COLO668 (cell line): ENCODE measurements around the gene IL4I1.
A peak's percentile ranks its signal among the peaks of the same experiment; 100 is the strongest.

Experiments used
- DNase-seq: peaks from one replicate; lab custom pipeline; 2025; ENCODE audit not compliant: unreplicated experiment; lab: John Stamatoyannopoulos, UW

IL4I1 gene

DNA sequence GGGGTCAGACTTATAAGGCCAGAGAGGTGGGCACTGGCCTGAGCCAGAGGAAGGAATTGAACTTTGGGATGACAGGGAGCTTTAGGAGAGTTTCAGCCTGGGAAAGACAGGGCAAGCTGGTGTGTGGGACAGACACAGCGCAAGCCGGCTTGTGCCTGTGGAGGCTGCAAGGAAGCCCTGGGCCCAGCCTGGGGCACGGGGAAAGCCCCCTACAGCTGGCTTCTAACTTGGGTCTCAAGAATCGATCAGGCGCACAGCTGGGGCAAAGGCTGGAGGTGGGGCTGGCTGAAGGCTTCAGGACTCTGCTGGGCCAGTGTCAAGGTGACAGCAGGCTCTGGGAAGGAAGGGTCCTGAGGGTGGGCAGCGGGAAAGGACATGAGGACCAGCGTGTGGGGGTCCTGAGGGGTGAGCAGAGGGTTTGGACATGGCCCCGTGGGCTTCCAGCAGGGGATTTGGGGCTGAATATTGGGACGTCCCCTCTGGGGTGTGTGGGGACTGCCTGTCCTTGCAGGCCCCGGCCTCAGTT, 42.8 kb downstream of the IL4I1 start:
- DNase-seq: no peak

DNA sequence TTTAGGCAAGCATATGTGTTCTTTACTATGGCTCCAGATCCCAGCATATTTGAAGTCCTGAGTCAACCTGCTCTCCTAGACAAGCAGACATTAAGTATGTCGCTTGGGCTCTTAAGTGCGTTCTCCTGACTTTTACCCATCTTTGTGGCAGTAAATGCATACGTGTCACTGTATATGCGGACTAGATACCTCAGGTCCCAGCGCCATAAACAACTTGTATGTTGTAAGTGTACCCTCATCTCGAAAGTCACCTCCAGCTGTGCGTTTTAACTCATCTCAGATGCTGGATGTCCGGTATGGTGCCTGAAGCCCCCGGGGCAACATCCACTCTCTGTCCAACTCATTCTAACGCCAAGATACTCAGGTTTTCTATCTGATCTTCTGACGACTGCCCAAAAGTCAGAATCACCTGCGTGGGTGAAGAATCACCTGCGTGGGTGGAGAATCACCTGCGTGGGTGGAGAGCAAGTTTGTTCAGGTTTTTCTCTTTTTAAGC, 44.0 kb downstream of the IL4I1 start:
- no peak for DNase-seq

DNA sequence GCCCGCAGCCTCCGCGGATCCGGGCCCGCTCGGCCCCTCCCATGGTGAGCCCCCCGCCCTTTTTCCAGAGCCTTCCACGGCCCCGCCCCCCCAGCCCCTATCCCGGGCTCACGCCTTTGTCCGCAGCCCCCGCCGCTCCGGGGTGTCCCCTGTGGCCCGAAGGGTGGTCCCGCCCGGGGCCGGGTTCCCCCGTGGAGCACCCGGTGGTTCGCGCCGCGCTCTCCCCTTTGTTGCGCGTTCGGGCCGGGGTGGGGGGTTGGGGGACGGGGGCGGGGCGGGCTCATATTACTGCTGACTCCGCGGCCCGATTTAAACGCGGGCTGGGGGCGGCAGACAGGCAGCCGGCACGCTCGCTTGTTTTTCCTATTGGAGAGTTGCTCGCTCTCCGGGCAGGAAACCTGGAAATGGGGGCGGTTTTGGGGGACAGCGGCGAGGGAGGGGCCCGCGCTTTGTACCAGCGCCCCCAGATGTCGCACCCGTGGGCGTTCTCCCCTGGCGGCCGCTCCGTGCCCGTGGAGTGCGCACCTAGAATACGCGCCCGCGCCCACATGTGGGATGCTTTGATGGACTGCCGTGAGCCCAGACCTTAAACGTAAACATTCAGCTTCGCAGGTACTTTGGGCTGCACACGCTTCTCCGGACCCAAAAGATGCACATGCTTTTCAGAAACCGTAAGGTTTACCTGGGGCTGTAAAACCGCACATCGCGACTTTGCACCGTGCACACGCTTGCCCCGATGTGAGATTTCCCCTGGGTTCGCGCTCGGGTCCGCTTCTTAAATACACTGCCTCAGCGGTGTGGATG, 45.0 kb downstream of the IL4I1 start:
- DNase-seq: peak; percentile 62

DNA sequence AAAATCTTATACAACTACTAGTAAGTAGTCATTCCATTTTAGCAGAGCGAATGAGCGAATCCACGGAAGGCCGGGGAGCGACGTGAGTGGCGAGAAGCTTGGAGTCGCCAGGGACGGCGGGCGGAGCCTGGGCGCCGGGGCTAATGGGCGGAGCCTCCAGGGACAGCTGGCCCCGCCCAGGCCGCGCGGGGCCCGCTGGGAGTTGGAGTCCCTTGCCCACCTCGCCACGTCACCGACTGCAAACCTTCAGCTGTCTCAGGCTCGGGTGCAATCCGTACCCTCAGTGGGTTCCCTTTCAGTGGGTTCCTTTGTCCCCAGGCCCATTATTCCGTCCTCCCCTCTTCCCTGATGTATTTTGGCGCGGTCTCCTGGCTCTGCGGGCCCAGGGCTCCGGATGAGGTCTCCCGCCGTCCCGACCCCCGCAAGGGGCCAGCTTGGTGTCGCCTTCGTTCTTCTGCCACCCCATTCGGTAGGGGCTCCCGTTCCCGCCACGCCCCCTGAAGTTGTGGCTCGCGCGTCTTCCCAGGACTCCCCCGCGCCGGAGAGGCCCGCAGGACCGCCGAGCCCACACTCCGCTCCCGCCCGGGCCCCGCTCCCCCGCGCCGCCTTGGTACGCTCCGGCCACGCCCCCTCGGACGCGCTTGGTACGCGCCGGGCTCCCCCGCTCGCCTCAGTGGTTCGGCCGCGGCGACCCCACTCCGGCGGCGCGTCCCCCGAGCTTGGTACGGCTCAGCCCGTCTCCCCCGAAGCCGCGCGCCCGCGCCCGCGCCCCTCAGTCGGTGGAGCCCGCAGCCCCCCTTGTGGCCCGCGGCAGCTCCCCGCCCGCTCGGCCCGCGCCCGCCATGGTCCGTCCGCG, 46.0 kb downstream of the IL4I1 start, which contains the start of gene PTOV1:
TSS of gene PTOV1 (plus strand) at position 673 of the 856 bp plus-strand sequence.
- DNase-seq: peak; percentile 94

DNA sequence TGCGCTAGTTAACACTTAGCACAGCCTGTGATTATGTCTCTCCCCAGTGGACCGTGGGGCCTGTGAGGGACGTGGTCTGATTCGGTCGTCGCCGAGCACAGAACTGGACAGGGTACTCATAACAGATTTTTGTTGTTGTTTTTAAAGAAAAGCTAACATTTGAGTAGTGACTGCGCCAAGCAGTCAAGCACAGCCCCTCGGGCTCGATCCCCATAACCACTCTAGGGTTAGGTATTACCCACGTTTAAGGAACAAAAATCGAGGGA, 46.5 kb downstream of the IL4I1 start:
- no peak for DNase-seq

DNA sequence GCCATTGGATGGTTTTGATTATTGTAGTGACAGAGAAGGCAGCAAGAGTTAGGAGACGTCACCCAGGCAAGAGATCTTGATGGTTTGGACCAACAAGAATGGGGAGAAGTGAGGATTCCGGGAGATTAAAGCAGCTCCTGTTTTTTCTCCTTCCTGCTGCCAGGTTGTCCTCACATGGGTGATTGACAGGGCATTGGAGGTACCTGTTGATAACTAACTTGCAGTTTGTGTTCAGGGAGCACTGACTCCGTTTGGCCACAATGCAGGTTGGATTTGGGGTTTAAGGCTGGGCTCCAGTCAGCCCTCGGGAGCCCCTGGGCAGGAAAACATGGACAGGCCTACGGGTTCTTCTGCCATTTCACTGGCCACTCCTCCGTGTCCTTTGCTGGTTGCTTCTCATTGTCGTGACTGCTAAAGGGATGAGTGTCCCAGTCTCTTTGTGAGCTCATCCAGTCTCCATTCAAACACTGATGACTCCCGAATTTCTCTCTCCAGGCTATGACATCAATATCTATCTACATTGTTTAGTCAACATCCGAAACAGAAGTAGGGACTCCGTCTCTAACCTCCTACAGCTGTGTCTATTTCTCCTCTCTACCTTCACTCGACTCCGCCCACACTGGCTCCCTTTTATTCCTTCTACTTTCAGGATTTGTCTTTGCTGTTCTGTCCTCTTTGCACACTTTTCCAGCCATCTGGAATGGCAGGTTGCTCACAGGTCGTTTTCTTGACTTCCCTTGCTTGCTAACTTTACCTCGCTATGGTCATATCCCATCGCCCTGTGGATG, 47.1 kb downstream of the IL4I1 start:
- no peak for DNase-seq

DNA sequence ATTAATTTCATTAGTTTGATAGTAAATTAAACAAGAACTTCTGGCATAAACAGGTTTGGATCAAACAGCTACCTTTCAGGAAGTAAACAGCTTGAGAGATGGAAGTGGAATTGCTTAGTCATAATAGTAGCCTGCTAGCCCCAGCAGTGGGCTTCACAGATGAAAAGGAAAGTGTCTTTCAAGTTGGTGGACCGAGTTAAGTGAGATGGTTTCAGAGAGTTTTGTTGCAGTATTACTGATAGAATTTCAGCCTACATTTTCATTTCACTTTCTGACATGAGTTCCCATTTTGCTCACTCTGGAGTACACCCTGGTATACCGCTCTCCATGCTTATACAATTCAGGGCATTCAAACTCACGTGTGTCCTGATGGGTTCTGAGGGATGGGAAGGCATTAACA, 47.7 kb downstream of the IL4I1 start:
- DNase-seq: no peak

DNA sequence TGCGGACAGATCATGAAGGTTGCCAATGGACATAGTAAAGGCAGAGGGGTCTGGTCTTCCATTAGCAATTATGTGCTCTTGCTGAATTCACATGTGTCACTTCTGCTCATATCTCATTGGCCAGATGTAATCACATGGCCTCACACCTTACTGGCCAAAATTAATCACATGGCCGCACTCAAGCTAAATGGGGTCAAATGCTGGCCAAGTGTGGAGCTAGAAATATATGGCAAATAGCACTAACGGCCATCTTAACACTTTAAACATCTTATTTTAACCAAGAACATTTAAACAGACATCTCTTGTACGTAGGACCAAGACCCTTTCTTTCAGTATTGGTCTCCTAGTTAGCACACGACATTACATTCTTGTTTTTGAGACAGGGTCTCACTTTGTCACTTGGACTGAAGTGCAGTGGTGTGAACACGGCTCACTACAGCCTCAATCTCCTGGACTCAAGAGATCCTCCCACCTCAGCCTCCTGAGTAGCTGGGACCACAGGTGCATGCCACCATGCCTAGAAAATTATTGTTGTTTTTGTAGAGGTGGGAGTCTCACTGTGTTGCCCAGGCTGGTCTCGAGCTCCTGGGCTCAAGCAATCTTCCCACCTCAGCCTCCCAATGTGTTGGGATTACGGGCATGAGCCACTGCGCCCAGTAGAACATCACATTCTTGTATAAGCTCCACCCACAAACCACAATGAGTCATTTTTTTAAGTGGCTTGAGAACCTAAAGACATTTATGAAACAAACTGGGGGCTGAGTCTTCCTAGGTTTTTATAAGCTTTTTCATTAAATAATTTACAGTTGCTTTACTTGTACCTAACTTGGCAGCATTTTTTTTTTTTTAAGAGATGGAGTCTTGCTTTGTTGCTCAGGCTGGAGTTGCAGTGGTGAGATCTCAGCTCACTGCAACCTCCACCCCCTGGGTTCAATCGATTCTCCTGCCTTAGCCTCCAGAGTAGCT, 48.7 kb downstream of the IL4I1 start:
- DNase-seq: peak; percentile 20

DNA sequence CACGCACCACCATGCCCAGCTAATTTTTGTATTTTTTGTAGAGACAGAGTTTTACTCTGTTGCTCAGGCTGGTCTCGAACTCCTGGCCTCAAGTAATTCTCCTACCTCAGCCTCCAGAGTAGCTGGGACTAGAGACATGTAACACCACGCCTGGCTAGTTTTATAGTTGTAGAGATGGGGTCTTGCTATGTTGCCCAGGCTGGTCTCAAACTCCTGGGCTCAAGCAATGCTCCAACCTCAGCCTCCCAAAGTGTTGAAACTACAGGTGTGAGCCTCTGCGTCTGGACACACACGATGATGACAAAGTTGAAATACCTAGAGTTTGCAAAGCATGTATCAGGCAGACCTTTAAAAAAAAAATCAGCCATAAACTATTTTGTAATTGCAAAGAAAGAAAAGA, 50.3 kb downstream of the IL4I1 start:
- no peak for DNase-seq

DNA sequence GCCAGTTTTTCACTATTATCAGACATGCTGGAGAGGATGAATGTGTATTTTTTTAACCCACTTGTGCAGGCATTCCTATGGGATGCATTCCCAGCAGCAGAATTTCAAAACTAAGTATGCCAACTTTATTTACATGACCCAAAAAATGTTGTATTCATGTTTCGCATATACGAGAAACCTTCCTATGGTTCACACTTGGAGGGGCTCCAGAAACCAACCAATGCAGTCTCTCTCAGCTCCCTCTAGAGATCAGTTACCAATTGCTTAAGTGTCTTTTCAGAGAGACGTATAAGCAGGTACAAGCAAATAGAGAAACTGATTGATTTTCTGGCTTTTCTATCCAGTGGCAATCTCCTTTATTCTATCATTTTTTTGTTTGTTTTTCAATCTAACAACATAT, 51.3 kb downstream of the IL4I1 start:
- DNase-seq: no peak

DNA sequence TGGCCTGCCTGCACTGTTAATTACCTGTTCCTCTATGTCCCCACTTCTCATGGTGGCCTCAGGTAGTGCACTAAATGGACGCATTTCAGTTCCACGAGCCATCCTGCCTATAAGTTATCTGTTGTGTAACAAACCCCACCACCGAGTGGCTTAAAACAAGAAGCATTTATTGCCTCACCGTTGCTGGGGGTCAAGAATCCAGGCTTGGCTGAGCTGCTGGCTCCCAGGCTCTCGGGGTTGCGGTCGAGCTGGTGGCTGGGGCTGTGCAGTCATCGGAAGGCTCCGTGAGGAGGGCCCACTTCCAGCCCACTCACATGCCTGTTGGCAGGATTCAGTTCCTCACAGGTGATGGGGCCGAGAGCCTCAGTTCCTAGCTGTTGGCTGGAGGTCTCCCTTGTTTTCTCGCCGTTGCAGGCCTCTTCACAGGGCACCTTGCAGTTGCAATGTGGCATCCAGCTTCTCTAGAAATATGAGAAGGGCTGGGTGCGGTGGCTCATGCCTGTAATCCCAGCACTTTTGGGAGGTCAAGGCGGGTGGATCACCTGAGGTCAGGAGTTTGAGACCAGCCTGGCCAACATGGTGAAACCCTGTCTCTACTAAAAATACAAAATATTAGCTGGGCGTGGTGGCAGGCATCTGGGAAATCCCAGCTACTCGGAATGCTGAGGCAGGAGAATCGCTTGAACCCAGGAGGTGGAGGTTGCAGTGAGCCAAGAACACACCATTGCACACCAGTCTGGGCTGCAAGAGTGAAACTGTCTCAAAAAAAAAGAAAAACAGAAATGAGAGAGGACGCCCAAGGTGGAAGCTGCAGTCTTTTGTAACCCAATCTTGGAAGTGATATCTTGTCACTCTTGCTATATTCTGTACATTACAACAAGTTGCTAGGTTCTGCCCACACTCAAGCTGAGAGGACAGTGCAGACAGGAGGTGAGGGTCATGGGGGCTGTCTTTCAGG, 52.3 kb downstream of the IL4I1 start:
- no peak for DNase-seq

DNA sequence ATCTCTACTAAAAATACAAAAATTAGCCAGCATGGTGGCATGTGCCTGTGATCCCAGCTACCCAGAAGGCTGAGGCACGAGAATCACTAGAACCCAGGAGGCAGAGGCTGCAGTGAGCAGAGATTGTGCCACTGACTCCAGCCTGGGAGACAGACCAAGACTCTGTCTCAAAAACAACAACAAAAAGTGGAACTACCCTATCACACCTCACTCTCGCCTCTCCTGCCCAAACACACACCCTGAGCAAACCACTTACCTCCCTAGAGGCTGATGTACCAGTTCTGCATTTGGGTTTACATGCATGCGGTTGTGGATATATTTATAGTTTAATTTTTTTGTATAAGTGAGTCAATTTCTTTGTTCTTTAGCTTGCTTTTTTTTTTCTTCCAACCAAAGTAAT, 53.4 kb downstream of the IL4I1 start:
- no peak for DNase-seq

DNA sequence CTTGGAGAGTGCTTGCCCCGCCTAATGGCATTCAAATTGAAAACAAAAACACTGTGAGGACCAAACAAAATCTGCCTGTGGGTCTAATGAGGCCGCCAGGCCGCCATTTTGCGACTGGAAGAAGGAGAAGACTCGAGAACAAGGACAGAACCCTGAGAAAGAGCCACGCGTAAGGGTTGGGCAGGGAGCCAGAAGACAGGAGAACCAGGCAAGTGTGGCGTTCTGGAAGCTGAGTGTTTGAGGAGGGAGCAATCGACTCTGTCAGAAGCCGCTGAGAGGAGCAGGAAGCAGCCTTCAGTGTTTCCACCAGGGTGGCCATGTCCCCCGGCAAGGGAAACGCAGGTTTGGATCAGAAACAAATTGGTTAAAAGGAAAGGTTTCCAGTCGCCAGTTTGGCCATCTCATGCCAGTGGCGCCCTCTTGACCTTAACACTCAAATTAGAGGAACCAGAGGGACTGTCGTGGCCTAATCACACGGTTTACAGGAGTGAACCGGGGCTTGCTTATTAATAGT, 55.9 kb downstream of the IL4I1 start:
- DNase-seq: no peak

DNA sequence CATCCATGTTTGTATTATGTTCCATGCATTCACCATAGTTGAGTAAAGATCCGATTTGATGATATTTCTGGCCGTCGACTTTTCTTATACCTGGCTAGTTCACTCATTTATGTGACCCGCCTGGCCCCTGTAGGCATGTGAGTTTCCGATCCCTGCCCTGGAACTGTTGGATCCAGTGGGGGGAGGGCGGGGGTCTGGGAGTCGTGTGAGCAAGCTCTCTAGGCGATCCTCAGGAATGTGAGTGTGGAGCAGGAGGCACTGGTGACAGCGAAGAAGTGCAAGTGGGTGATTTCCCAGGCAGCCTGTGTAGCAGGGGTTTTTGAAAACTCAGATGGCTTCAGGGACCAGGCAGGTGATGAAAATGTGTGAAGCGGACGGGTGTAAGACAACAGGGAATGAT, 56.4 kb downstream of the IL4I1 start:
- no peak for DNase-seq

DNA sequence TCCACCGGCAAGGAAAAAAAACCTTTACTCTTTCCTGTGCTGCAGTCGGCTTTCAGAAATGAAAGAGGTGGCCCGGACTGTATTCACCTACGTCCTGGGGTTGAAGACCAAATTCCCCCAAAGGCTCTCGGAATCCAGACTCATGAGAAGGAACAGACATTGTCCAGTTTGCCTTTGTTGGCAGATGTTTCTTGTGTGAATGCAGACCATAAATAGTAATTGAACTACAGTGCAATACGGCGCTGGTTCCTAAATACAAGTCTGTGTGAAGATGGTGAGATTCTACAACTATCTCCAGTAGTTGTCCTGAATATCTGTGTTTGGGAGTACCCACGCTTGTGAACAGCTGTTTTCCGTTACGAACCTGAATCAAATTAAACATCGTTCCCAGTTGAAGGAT, 57.0 kb downstream of the IL4I1 start:
- DNase-seq: no peak
